NB4 (cell line): ENCODE data around the gene WNT7B.

Experiments used
- DNase-seq: peaks from one replicate; pipeline ENCODE4 v3.0.0; 2010; ENCODE audit warnings: low read depth
- H3K4me3 ChIP-seq: one replicate; pipeline ENCODE4 v1.5.1; 2011; ENCODE audit warnings: mild to moderate bottlenecking, low read depth, low read length, moderate library complexity
- CTCF ChIP-seq: IDR thresholded peaks from one replicate; pipeline ENCODE4 v1.5.1; 2012; ENCODE audit warnings: low read depth, low read length
- MAX ChIP-seq: IDR thresholded peaks from 2 replicates; pipeline ENCODE4 v1.6.1; 2011; ENCODE audit warnings: low read depth, low read length
- MYC ChIP-seq: IDR thresholded peaks from 2 replicates; pipeline ENCODE4 v1.6.1; 2011; ENCODE audit warnings: low read depth, low read length
- POLR2A ChIP-seq: IDR thresholded peaks from 2 replicates; pipeline ENCODE4 v1.6.1; 2011; ENCODE audit warnings: mild to moderate bottlenecking; ENCODE audit not compliant: insufficient read length; ENCODE audit errors: extremely low read depth

WNT7B gene

GRCh38 chr22:45952553-45952952 lies 24.4 kb downstream of the WNT7B start:
- TF ChIP-seq MYC (no peak), CTCF (no peak), POLR2A (no peak), MAX (no peak)
- DNase-seq: no peak
- no peak overlapping the region for H3K4me3 ChIP-seq

- DNase-seq: no peak
- TF ChIP-seq CTCF (no peak), MAX (no peak), MYC (no peak), POLR2A (no peak)
- no peak overlapping the region for H3K4me3 ChIP-seq
These were observed 24.8 kb downstream of the WNT7B start for GRCh38 chr22:45952151-45952550.

- no peak for TF ChIP-seq CTCF
- TF ChIP-seq POLR2A: no peak
- no peak for TF ChIP-seq MAX
- no peak for TF ChIP-seq MYC
- no peak overlapping the region for H3K4me3 ChIP-seq
- DNase-seq: no peak
These were observed 27.1 kb downstream of the WNT7B start for GRCh38 chr22:45949891-45950290.

GRCh38 chr22:45949258-45949870 lies 27.6 kb downstream of the WNT7B start:
- DNase-seq: no peak
- H3K4me3 ChIP-seq: no peak overlapping the region
- TF ChIP-seq MYC: no peak
- TF ChIP-seq POLR2A: no peak
- no peak for TF ChIP-seq MAX

GRCh38 chr22:45948081-45948648 lies 28.8 kb downstream of the WNT7B start:
- TF ChIP-seq MAX: no peak
- TF ChIP-seq POLR2A: no peak
- TF ChIP-seq MYC: no peak
- TF ChIP-seq CTCF: no peak
- DNase-seq: peak; percentile 58
- no peak overlapping the region for H3K4me3 ChIP-seq

- no peak for TF ChIP-seq MYC
- no peak for TF ChIP-seq POLR2A
- TF ChIP-seq MAX: no peak
- TF ChIP-seq CTCF: no peak
- no peak overlapping the region for H3K4me3 ChIP-seq
- DNase-seq: no peak
These were observed 30.0 kb downstream of the WNT7B start for GRCh38 chr22:45946805-45947600.
